Spleen (tissue), 7 donors: ENCODE measurements around the gene GJA3.

Source experiments
- CTCF ChIP-seq, 11 experiments: fragments of 200-600 bp in 7 of 11; fragments of 450-650 bp in 4 of 11; sonication (generic) in 4 of 11; IDR thresholded peaks in 8 of 11; conservative IDR thresholded peaks in 3 of 11; 1 replicate in 7 of 11; 2 replicates in 4 of 11; pipeline versions ENCODE4 v1.4.0 to v1.8.0; 2016 to 2021; ENCODE audit warnings: antibody characterized with exemption in 11 of 11, inconsistent platforms in 4 of 11, mild to moderate bottlenecking in 1 of 11
- POLR2AphosphoS5 ChIP-seq, 3 donors: sonication (generic); formaldehyde crosslinking; IDR thresholded peaks; one replicate each; pipeline ENCODE4 v1.5.1; 2017; ENCODE audit warnings: antibody characterized with exemption in 3 of 3
- donor health status: DM: no; HTN: no; CAD: no; lungs with moderate emphysema.
- donor health status: DM: no; HTN: no; CAD: no.
- donor health status: DM: no; HTN: no; CAD: no.

DNA sequence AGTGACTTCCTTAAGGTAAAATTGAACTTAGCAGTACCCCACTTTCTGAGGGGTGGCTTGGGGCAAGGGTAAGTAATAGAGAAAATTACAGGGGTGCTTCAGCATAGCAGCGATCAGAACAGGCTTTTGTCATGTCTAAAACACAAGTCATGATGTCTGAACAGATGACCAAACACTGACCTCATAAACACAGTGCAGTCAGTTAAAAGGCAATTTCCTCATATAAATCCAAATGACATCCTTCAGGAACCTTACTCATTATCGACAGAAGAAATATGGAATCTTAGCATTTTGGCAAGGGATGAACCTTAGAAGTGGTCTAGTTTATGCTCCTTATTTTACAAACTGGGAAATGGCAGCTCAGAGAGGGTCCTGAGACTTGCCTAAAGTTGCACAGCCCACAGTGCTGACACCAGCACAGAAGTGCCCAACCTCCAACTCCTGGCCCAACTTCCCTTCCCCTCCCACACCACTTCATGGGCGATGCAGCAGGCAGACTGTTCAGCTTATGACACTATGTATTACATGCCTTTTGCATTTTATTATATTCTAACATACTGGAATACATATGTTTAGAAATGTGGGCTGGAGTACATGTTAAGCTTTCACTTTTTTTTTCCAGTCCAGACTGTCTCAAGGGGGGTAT lies 3.6 kb downstream of the GJA3 start:
- TF ChIP-seq POLR2AphosphoS5 (IDR thresholded peaks at IDR 0.05) (no peak), CTCF (IDR thresholded peaks at IDR 0.05 in 8 of 11, conservative IDR thresholded peaks at IDR 0.05 in 3 of 11) (no peak)
